Keratinocyte (primary cell): Measurements from ENCODE around the gene DDIAS.

Experiments used
- EZH2 ChIP-seq: IDR thresholded peaks from one replicate; pipeline ENCODE4 v1.6.1; 2012; ENCODE audit warnings: inconsistent platforms, mild to moderate bottlenecking, low read length, moderate library complexity
- TF ChIP-seq, protein P1 (sequence below), 3 experiments: IDR thresholded peaks in 1 of 3; conservative IDR thresholded peaks in 1 of 3; optimal IDR thresholded peaks in 1 of 3; 2 replicates in 2 of 3; 3 replicates in 1 of 3; pipeline versions ENCODE3 to v1.5.1; 2011; ENCODE audit warnings: low read length in 3 of 3, mild to moderate bottlenecking in 3 of 3, moderate library complexity in 2 of 3, control low read depth in 1 of 3, inconsistent platforms in 1 of 3; ENCODE audit not compliant: insufficient read depth in 2 of 3; ENCODE audit errors: extremely low read depth in 1 of 3

DNA sequence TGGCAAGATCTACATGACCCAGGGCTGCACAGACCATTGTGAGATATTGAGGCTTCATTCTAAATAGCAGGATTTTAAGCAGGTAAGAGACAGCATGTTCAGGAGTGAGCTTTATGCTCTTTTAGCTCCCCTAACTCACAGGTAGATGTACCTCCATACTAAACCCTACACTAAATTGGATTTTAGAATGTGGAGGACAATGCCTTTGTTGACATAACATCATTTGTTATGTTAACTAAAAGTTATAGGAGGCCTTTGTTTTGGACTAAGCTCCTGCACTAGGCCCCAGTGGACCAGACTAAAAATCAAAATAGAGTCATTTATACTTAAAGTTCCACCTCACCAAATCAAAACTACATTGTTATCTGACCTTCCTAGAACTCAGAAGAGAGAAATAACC is 6.8 kb downstream of the DDIAS start:
- TF ChIP-seq, protein P1, sequence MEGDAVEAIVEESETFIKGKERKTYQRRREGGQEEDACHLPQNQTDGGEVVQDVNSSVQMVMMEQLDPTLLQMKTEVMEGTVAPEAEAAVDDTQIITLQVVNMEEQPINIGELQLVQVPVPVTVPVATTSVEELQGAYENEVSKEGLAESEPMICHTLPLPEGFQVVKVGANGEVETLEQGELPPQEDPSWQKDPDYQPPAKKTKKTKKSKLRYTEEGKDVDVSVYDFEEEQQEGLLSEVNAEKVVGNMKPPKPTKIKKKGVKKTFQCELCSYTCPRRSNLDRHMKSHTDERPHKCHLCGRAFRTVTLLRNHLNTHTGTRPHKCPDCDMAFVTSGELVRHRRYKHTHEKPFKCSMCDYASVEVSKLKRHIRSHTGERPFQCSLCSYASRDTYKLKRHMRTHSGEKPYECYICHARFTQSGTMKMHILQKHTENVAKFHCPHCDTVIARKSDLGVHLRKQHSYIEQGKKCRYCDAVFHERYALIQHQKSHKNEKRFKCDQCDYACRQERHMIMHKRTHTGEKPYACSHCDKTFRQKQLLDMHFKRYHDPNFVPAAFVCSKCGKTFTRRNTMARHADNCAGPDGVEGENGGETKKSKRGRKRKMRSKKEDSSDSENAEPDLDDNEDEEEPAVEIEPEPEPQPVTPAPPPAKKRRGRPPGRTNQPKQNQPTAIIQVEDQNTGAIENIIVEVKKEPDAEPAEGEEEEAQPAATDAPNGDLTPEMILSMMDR (optimal IDR thresholded peaks at IDR 0.05 in 1 of 3, IDR thresholded peaks at IDR 0.05 in 1 of 3, conservative IDR thresholded peaks at IDR 0.05 in 1 of 3; ENCODE audit: extremely low read depth in 1 of 3, insufficient read depth in 2 of 3, low read length in 3 of 3): no peak
- no peak for TF ChIP-seq EZH2
